Measurements from ENCODE around the gene POFUT1.

Gene POFUT1

DNA sequence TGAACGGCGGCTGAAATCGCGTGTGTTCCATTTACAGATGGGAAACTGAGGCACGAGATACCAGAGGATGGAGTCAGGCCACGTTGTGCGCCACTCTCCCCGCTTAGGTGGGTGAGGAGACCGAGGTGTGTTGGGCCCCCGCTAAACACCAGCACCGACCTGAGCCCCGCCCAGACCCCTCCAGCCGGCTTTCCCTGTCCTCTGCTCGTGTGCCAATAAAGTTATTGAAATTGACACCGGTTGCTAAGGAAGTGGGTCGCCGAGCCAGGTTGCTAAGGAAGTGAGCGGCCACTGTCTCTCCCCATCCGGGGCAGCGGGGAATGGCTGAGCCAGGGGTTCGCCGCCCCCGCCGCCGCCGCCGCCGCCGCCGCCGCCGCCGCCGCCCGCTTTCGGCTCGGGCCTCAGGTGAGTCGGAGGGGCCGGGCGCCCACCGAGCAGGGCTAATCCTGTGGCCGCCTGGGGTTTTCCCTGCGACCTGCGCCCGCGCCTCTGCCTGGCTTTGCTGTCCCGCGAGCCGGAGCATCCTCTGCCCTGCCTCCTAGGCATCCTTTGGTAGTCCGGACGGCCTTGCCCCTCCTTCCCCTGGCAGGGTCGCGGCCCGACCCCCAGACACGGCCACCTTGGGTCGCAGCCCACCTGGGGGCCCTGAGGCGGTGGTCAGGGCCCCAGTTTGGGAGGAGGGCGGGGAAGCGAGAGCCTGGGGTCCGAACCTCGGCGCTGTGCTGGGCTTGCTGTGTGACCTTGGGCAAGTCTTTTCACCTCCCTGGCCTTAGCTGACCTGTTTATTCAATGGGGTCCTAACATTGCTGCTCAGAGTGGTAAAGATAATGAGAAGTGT, 69.9 kb downstream of the POFUT1 start, which contains the start of gene KIF3B:
KIF3B (plus strand) TSS at position 291 of the 838 bp plus-strand sequence. CDS start 32,127 bp downstream, outside the sequence.
- peak; percentile 80 for DNase-seq (ENCODE audit: low spot score)

- DNase-seq (ENCODE audit: low spot score), result no peak
These were observed 70.5 kb downstream of the POFUT1 start for GRCh38 chr20:32278199-32278643.

GRCh38 chr20:32281711-32282110, 74.0 kb downstream of the POFUT1 start:
- no peak for DNase-seq (ENCODE audit: low spot score)

DNA sequence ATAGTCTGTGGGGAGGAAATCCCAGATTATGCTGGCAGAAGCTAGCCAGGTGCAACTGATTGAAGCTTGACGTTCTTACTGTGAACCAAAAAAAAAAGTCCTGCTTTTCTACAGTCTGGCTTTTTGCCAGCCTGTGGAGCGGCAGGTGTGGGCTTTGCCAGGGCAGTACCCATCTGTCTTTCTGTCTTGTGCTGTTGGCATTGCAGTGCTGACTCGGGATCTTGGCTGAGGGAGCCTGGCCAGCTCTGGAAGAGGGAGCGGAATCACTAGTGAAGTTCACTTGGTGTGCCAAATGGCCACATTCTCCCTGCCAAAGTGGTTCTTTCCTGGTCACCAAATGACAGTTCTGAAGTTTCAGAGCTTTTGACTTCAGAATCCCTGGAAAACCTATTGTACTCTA, 74.8 kb downstream of the POFUT1 start:
- no peak for DNase-seq (ENCODE audit: low spot score)

DNA sequence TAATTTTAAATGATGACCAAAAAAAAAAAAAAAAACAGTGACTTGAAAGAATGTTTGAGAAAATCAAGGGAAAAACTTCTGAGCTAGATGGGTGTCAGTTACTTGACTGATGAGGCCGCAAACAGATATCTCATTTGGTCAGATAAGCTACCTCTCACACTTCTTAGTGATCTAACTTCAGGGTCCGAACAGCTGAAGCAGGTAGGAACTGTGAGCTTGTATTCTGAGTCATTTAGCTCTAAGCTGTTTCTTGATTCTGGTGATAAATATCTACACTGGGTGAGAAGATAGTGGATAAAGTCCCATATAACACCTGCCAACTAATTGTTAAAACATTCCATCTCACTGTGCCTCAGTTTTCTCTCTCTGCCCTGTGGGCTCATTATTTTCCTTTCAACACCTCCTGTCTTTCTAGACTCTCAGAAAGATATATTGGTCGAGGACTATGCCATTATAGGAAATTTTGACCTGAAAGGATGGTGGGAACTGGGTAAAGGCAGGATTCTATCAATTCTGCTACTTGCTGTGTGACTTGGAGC, 77.5 kb downstream of the POFUT1 start:
- no peak for DNase-seq (ENCODE audit: low spot score)

DNA sequence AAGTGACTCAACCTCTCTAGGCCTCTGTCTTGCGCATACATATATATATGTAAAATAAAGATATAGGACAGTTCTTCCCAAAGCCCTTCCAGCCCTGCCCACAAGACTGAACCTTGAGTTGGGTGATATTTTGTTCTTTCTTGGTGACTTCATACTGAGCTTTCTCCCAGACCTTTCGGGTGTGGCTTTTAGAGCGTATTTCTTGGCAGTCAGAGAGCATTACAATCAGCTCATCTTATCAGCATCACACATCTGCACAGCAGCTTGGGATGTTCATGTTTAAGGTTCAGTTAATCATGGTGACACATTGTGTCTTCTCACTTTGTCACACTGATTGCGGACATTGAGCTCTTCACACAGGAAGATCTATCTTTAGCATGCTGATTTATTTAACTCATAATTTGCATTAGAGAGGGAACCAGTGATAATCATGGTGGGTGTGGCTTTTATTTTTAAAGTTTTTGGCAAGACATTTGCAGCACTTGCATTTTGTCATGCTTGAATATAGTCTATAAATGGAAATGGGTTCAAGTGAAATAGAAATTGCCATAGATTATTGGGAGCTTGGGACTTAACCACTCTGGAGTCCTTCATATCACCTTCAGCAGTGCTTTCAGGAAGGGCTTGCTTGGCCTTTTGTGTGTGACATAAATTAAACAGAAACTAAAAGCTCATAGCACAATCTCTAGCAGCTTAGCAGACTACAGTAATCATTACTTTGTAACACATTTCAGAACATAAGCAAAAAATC, 78.1 kb downstream of the POFUT1 start:
- peak; percentile 24 for DNase-seq (ENCODE audit: low spot score)

DNA sequence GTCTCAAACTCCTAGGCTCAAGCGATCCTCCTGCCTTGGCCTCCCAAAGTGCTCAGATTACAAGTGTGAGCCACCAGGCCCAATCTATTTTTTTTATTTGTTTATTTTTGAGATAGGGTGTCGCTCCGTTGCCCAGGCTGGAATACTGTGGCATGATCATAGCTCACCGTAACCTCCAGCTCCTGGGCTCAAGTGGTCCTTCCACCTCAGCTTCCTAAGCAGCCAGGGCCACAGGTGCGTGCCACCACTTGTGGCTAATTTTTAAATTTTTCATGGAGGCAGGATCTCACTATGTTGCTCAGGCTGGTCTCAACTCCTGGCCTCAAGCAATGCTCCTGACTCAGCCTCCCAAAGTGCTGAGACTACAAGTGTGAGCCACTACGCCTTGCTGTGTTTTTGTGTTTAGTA, 79.6 kb downstream of the POFUT1 start:
- no peak for DNase-seq (ENCODE audit: low spot score)
